GM21576 (cell line): Measurements from ENCODE around the gene MED12L.
A peak's percentile ranks its signal among the peaks of the same experiment; 100 is the strongest.

ENCODE experiments used
- ATAC-seq: cut with Tn5 transposase; IDR thresholded peaks from one replicate; pipeline ENCODE4 v1.9.1; 2021; ENCODE audit warnings: mild to moderate bottlenecking, moderate library complexity; ENCODE audit not compliant: unreplicated experiment

Gene MED12L

GRCh38 chr3:151436675-151437446, 351.4 kb downstream of the MED12L start:
- no peak for ATAC-seq

DNA sequence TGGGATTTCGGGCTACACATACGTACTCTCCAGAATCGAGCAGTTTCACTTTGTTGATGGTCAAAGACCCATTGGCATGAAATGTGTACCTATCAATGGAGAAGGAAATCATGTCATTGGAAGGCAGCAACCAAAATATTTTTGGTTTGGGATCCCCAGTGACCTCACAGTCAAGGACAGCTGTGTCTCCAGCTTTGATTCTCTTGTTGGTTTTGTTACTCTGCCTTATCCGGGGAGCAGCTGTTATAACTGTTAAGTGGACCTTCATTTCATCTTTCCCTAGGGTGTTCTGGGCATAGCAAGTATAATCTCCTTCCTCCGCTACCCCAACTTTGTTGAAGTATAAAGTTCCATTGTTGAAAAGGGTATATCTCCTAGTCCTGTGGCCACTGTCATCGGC, 352.4 kb downstream of the MED12L start:
- ATAC-seq: no peak

- ATAC-seq: peak; percentile 73
Observed at GRCh38 chr3:151439652-151440125, 354.2 kb downstream of the MED12L start.

DNA sequence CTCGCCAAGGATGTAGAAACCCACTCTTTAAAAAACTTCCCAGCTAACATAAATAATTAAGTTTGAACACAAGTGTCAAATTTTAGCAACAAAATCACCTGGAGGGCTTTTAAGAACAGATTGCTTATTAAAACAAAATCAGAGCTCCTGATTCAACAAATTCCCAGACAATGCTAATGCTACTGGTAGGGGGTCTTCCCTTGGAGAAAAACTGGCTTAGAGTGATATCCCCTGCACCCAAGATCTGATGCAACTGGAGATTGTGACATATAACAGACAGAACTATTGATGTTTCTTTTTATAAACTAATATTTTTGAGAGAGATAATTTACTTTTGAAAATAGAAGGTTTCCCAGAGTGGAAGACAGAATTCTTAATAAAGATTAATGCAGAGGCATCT, 355.5 kb downstream of the MED12L start:
- ATAC-seq: no peak

DNA sequence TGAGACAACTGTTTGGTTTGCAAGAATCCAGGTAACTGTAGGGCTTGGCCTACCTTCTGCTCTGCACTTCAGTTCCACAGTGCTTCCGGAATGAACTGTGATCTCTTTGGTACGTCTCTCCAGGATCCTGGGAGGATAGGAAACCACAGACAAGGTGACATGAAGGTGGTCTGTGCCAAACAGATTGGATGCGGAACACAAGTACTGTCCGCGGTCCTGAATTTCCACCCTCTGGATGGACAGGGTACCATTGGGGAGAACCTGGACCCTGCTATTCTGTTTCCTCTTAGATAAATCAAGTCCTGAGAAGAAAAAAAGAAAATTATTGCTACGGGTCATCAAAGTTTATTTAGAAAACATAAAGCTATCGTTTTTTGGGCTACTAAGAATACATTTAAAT, 358.1 kb downstream of the MED12L start:
- no peak for ATAC-seq

- ATAC-seq: no peak
Observed at GRCh38 chr3:151445273-151446001, 360.0 kb downstream of the MED12L start.

GRCh38 chr3:151446002-151446340, 360.5 kb downstream of the MED12L start:
- no peak for ATAC-seq

DNA sequence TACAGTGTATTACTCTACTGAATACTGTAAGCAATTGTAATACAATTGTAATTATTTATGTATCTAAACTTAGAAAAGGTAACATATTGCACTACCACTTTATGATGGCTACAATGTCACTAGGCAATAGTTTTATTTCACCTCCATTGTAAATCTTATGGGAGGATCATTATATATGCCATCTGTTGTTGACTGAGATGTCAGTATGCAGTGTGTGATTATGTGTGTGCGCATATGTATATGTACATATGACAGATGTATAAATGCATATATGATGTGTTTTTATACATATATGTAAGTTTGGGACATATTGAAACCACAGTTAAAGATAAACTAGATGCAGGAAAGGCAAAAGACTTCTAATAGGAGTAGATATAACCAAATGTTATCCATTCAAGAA, 366.9 kb downstream of the MED12L start:
- ATAC-seq: no peak

DNA sequence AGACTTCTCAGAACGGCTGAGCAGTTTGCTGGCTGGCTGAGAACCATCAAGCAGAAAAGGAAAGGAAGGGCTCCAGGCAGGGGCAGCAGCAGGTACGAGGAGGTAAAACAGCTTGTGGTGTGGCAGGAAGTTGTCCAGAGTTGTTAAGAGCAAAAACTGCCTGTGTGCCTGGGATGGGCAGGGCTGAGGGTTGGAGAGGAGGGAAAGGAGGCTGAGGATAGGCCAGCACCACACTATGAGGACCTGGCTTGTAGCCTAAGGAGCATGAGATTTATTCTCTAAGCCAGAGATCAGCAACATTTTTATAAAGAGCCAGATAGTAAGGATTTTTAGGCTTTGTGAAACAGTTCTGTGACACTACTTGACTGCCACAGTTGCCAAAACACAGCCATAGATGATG, 367.4 kb downstream of the MED12L start:
- ATAC-seq: no peak

DNA sequence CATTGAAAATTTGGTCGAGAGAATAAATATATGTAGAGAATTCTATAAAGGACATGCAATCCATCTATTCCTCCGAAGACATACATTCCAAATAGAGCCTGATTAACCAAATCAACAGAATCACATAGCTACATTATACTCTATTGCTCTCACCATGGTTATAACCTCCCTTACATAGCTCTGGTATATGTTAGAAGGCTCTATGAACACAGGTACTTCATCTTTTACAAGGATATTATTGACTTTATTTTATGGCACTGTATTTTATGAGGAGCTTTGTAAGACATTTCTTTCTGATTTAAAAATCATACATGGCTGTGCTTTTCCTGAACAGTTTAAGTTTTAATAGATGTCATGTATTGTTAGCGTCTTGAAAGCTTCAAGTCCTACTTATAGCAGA, 370.6 kb downstream of the MED12L start:
- ATAC-seq: no peak

GRCh38 chr3:151459358-151459757, 373.9 kb downstream of the MED12L start:
- ATAC-seq: no peak

- no peak for ATAC-seq
Observed at GRCh38 chr3:151460228-151460627, 374.8 kb downstream of the MED12L start.

DNA sequence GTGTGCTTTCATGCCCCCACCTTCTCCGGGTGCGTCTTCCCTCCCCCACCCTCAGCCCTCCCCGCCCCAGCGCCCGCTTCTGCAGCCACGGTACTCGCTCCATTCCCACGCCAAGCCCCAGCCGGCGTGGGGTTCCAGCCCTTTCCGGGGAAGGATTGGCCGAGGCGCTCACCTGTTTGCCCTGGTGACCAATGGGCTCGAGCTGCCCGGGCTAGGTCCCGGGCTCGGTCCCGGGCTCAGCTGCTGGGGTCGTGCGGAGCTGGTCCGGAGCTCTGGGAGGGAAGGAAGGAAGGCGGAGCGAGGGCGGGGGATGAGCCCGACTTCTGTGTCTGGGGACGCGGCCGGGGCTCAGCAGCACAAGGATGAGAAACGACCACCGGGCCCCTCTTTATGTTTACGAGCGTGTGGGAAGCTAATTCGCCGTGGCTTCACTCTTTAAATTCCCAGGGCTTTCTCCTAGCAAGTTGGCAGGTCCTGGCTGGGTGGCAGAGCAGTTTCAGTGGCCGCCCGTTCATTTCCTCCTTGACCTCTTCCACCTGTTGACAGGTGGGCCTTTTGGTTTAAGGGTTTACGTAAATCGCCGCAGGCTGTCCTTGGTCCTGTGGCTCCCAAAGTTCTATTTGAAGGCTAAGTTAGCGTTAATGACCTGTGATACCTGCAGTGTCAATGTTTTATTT, 375.4 kb downstream of the MED12L start, which contains the start of gene IGSF10:
IGSF10 (minus strand) TSS at position 288 of the 677 bp plus-strand sequence. CDS start 2,352 bp downstream, outside the sequence.
- no peak for ATAC-seq

DNA sequence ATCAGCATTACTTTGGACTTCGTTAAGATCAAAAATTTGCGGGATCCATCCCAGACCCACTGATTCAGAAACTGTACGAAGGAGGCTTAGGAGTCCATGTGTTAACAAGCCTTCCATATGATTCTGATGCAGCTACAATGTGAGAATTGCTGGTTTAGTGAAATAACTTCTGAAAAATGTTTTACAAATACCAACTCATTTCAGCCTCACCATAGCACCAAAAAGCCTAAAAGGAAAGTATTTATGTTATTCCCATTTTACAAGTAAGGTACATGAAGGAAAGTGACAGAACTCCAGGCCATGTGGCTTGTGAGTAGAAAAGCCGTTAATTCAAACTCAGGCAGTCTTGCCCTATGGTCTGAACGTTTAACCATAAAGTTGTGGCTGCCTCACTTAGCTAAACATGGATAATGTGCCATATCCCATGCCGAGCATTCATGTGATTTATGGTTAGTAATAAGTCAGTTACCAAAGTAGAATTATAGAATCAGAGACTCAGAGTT, 376.9 kb downstream of the MED12L start:
- ATAC-seq: no peak

GRCh38 chr3:151462991-151463390, 377.5 kb downstream of the MED12L start:
- ATAC-seq: no peak

- ATAC-seq: peak; percentile 57
Observed at GRCh38 chr3:151467069-151467468, 381.6 kb downstream of the MED12L start.

GRCh38 chr3:151468284-151468917, 382.9 kb downstream of the MED12L start:
- peak; percentile 85 for ATAC-seq

GRCh38 chr3:151476344-151477018, 391.0 kb downstream of the MED12L start:
- ATAC-seq: no peak

- ATAC-seq: no peak
Observed at GRCh38 chr3:151477591-151478334, 392.3 kb downstream of the MED12L start.

DNA sequence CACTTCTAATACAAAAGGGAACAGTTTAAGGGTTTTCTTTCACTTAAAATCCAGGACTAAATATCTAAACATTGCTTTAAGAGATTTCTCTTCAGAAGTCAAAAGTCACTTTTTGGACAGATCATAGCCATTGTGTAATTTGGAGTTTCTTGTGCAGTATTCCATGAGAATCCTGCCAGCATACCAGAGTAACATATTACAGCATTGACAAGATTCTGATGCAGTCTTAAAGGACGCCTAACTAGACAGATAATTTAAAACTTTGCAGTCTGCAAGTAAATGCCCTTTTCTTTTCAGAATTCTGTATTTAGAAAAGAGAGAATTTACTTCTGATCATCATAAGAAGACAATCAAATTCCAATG, 392.9 kb downstream of the MED12L start:
- ATAC-seq: no peak
